Omental fat pad (tissue), 4 donors: Measurements from ENCODE around the gene NONO. TPM values are rescaled to one million over a fixed set of nuclear protein-coding genes. Genes with fewer than 3 reads are reported as not detected.
"Not testable (repeated sequence)": the region's sequence is repeated elsewhere in the genome, so short reads cannot be mapped to it uniquely, and the experiment has no call there.

Source experiments
- ATAC-seq: fragments of 150-250 bp; one replicate; pipeline ENCODE4 v1.9.1; 2016; ENCODE audit warnings: mild to moderate bottlenecking, moderate library complexity; ENCODE audit not compliant: low FRiP score
- DNase-seq: peaks from one replicate; pipeline ENCODE4 v3.0.0-alpha.2; 2019; ENCODE audit warnings: low spot score
- total RNA-seq, 4 donors: library from RNA; depleted of rRNA; stranded (reverse); fragments of >200 nt; gene quantifications; one replicate each; pipeline ENCODE4 v1.1.0, GENCODE V29; 2016
- TF ChIP-seq, protein P1 (sequence below), 3 donors: fragments of 450-650 bp; IDR thresholded peaks; one replicate each; pipeline ENCODE4 v1.5.1; 2016 to 2017; ENCODE audit warnings: antibody characterized with exemption in 3 of 3, mild to moderate bottlenecking in 3 of 3, moderate library complexity in 2 of 3

Gene NONO
- total RNA-seq, 4 donors from 2014 or later: 180 to 262 (median 199) TPM

DNA sequence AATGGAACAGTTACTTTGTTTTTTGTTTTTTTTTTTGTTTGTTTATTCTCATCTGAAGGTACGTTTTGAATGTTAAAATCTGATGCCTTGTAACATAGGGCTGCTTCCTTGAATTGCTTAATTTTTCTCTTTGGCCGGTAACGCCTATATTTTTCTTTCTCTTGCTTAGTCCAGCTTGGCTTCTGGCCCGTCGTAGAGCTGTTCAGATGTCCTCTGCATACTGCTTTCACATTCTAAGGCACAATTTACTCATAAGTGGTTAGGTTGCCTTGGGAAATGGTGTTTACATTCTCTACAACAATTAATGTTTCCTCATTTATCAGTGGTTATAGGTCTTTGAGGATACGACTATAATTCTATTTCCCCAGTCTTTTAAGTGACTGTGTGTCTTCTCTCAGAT, 7.9 kb downstream of the NONO start:
- no peak for DNase-seq
- TF ChIP-seq, protein P1, sequence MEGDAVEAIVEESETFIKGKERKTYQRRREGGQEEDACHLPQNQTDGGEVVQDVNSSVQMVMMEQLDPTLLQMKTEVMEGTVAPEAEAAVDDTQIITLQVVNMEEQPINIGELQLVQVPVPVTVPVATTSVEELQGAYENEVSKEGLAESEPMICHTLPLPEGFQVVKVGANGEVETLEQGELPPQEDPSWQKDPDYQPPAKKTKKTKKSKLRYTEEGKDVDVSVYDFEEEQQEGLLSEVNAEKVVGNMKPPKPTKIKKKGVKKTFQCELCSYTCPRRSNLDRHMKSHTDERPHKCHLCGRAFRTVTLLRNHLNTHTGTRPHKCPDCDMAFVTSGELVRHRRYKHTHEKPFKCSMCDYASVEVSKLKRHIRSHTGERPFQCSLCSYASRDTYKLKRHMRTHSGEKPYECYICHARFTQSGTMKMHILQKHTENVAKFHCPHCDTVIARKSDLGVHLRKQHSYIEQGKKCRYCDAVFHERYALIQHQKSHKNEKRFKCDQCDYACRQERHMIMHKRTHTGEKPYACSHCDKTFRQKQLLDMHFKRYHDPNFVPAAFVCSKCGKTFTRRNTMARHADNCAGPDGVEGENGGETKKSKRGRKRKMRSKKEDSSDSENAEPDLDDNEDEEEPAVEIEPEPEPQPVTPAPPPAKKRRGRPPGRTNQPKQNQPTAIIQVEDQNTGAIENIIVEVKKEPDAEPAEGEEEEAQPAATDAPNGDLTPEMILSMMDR (IDR thresholded peaks at IDR 0.05): no peak
- ATAC-seq: no peak

DNA sequence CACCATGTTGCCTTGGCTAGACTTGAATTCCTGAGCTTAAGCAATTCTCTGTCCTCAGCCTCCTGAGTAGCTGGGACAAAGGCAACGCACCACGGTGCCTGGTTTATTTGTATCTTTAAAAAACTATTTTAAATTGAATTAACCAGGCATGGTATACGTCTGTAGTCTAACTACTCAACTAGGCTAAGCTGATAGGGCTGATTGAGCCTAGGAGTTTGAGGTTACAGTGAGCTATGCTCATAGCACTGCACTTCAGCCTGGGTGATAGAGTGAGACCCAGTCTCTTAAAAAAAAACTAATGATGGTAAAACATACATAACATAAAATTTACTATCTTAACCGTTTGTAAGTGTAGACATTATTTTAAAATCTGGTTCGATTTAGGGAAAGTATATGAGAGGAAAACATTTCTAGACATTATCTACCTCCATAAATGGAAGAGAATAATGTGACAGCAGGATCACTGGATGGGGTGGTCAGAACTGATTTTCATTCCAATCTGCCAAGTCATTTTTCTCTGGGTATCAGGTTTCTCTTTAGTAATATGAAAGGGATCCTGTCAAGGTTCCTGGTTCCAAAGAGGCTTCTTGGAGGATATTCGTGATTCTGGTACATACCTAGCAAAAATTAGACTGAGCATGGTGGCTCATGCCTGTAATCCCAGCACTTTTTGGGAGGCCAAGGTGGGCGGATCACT, 9.4 kb downstream of the NONO start:
- TF ChIP-seq, protein P1 (IDR thresholded peaks at IDR 0.05): no peak
- no peak for ATAC-seq
- DNase-seq: no peak

DNA sequence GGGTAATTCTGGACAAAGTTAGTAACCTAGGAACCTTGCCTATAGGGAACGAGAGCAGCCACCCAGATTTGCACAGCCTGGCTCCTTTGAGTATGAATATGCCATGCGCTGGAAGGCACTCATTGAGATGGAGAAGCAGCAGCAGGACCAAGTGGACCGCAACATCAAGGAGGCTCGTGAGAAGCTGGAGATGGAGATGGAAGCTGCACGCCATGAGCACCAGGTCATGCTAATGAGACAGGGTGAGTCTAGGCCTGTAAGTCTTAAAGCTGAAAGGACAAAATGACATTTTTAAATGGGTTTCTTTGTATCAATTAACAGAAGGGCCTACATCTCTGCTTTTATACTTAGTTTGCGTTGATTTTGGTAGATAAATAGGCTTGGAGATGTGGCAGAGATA, 13.4 kb downstream of the NONO start:
- TF ChIP-seq, protein P1 (IDR thresholded peaks at IDR 0.05): no peak
- DNase-seq (no peak), ATAC-seq (no peak)

DNA sequence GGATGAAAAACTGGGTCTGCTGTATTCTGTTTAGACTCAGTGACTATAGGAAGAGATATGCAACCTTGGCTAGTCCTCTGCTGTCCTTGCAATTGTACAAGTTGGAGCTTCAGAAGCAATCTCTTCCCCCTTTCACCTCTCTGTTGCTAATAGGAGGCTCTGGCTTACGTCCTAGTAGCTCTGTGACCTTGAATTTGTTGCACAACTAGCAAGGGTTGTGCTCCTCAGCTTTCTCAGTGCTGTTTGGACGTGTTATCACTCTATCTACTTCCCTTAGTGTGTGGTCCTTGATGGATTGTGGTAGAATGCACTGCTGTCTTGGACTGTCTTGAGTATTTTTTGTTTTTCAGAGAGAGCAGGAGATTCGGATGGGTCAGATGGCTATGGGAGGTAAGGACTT, 14.7 kb downstream of the NONO start:
- TF ChIP-seq, protein P1 (IDR thresholded peaks at IDR 0.05): no peak
- no peak for ATAC-seq
- no peak for DNase-seq

DNA sequence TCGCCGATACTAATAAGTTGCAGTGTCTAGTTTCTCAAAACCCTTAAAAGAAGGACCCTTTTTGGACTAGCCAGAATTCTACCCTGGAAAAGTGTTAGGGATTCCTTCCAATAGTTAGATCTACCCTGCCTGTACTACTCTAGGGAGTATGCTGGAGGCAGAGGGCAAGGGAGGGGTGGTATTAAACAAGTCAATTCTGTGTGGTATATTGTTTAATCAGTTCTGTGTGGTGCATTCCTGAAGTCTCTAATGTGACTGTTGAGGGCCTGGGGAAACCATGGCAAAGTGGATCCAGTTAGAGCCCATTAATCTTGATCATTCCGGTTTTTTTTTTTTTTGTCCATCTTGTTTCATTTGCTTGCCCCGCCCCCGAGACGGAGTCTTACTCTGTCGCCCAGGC, 16.6 kb downstream of the NONO start:
- not testable (repeated sequence) for DNase-seq, ATAC-seq

DNA sequence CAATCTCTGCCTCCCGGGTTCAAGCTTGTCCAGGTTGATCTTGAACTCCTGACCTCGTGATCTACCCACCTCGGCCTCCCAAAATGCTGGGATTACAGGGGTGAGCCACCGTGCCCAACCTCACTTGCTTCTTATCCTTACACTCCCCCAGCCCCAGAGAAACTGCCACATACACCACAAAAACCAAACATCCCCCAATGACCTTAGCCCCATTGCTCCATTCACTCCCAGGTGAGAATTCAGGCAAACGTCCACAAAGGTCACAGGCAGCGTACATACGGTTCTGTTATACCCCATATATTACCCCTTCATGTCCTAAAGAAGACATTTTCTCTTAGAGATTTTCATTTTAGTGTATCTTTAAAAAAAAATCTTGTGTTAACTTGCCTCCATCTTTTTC, 17.1 kb downstream of the NONO start:
- ATAC-seq, DNase-seq: not testable (repeated sequence)

DNA sequence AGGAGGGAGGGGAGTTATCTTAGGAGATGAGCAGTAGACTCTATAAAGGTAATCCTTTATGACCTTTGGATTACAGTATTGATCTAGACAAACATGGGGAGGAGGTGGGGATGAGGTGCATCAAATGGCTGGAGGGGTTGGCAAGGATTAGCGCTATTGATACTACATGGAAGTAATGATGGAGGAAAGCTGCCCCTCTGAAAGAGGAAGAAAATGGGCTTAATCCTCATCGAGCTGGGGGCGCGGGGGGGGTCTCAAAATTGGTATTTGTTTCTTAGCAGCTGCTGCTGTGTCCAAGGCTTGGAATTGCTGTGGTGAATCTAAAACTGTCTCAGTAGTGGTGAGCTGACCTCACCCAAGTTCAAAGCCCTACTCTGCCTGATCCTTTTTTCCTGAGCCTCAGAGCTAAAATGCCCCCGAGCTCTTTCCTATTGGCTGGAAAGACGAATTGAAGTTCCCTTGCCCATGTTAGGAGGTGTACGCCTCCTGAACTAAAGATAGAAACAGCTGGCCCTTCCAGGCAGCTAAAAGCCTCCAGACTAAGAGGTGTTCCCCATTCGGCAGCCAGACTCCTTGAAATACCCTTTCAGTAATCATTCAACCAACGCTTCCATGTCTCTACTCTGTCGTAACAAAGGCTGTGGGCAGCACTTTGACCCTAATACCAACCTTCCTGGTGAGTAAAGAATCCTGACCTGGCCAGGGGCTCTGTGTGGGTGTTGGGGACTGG, 17.9 kb downstream of the NONO start, which contains the start of gene ITGB1BP2:
Gene ITGB1BP2 (plus strand): TSS at position 556 of the 730 bp plus-strand sequence. CDS start 57 bp downstream, at position 613.
- ATAC-seq (no peak), DNase-seq (no peak)
- TF ChIP-seq, protein P1 (IDR thresholded peaks at IDR 0.05): no peak
